Measurements from ENCODE around the gene CDC73. TPM values are rescaled to one million over a fixed set of nuclear protein-coding genes. Genes with fewer than 3 reads are reported as not detected.
A peak's percentile ranks its signal among the peaks of the same experiment; 100 is the strongest.

CDC73 gene
- total RNA-seq, 1 experiment from 2014 or later: 10.0 TPM

GRCh38 chr1:193123751-193124150, 1.9 kb downstream of the CDC73 start:
- Histone ChIP-seq H3K4me2 (ENCODE audit: low read length) (peak overlapping the region; percentile 87), H3K4me3 (ENCODE audit: low read length) (peak overlapping the region; percentile 81), H3K36me3 (ENCODE audit: low read depth, low read length) (peaks cover 8% of the 10 kb centered on the region; the same call in 1 of the 2 replicates), H3K9me2 (replicated peaks; ENCODE audit: low read length) (no peaks in the 10 kb centered on the region), H3K79me2 (ENCODE audit: low read length) (peaks cover 62% of the 10 kb centered on the region), H3K9me3 (ENCODE audit: low read length) (no peaks in the 10 kb centered on the region), H3F3A (ENCODE audit: low read length, unreplicated experiment) (no peaks in the 10 kb centered on the region), H3K27ac (ENCODE audit: low read length) (no peak overlapping the region), H3K27me3 (ENCODE audit: low read length) (no peaks in the 10 kb centered on the region), H4K20me1 (ENCODE audit: low read length) (peaks cover 15% of the 10 kb centered on the region), H3K4me1 (ENCODE audit: insufficient read depth, low read length) (peaks cover 19% of the 10 kb centered on the region), H2AFZ (ENCODE audit: low read length) (no peak overlapping the region), H3K9ac (ENCODE audit: low read length) (peak overlapping the region; percentile 88; the same call in 1 of the 2 replicates)
- no peak for ATAC-seq
- intact Hi-C loops (cut with micrococcal nuclease): loop anchor here (2.0 to 5.0 kb wide), 2 partner anchors 66 to 315 kb away; partner anchors contain the start of genes RGS2, RO60 and UCHL5
- CTCF ChIA-PET: no interaction called here
- TF ChIP-seq EZH2 (IDR thresholded peaks at IDR 0.05; ENCODE audit: low read length, unreplicated experiment): no peak
- TF ChIP-seq EZH2phosphoT487 (IDR thresholded peaks at IDR 0.05; ENCODE audit: borderline replicate concordance, low read length): no peak
- no peak for TF ChIP-seq CTCF (conservative IDR thresholded peaks at IDR 0.05; ENCODE audit: low read depth, low read length)
- POLR2A ChIA-PET (ENCODE audit: unreplicated experiment): no interaction called here
- no peak for DNase-seq
- BruUV-seq (replicated peaks): no TSS peak

DNA sequence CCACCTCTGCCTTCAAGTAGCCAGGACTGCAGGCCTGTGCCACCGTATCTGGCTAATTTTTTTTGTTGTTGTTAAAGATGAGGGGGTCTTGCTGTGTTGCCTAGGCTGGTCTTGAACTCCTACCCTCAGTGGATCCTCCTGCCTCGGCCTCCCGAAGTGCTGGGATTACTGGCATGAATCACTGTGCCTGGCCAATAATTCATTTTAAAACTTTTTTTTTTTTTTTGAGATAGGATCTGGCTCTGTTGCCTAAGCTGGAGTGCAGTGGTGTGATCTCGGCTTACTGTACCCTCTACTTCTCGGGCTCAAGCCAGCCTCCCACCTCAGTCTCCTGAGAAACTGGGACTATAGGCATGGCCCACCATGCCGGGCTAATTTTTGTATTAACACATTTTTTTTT, 3.5 kb downstream of the CDC73 start:
- Histone ChIP-seq H3F3A (ENCODE audit: low read length, unreplicated experiment) (no peaks in the 10 kb centered on the region), H3K4me1 (ENCODE audit: insufficient read depth, low read length) (peaks cover 19% of the 10 kb centered on the region), H3K36me3 (ENCODE audit: low read depth, low read length) (peaks cover 12% of the 10 kb centered on the region), H3K9me2 (replicated peaks; ENCODE audit: low read length) (no peaks in the 10 kb centered on the region), H3K4me2 (ENCODE audit: low read length) (no peak overlapping the region), H3K79me2 (ENCODE audit: low read length) (peaks cover 64% of the 10 kb centered on the region), H3K4me3 (ENCODE audit: low read length) (no peak overlapping the region), H3K27me3 (ENCODE audit: low read length) (no peaks in the 10 kb centered on the region), H3K9ac (ENCODE audit: low read length) (no peak overlapping the region), H2AFZ (ENCODE audit: low read length) (no peak overlapping the region), H4K20me1 (ENCODE audit: low read length) (peaks cover 15% of the 10 kb centered on the region), H3K27ac (ENCODE audit: low read length) (no peak overlapping the region), H3K9me3 (ENCODE audit: low read length) (no peaks in the 10 kb centered on the region)
- no peak for ATAC-seq
- no peak for TF ChIP-seq EZH2 (IDR thresholded peaks at IDR 0.05; ENCODE audit: low read length, unreplicated experiment)
- no peak for TF ChIP-seq EZH2phosphoT487 (IDR thresholded peaks at IDR 0.05; ENCODE audit: borderline replicate concordance, low read length)
- no peak for TF ChIP-seq CTCF (conservative IDR thresholded peaks at IDR 0.05; ENCODE audit: low read depth, low read length)
- no TSS peak for BruUV-seq (replicated peaks)
- intact Hi-C loops (cut with micrococcal nuclease): no loop called here
- no peak for DNase-seq
- ChIA-PET POLR2A (ENCODE audit: unreplicated experiment) (no interaction called here), CTCF (no interaction called here)

GRCh38 chr1:193131266-193131860, 9.5 kb downstream of the CDC73 start:
- no peak for TF ChIP-seq EZH2 (IDR thresholded peaks at IDR 0.05; ENCODE audit: low read length, unreplicated experiment)
- no peak for TF ChIP-seq CTCF (conservative IDR thresholded peaks at IDR 0.05; ENCODE audit: low read depth, low read length)
- TF ChIP-seq EZH2phosphoT487 (IDR thresholded peaks at IDR 0.05; ENCODE audit: borderline replicate concordance, low read length): no peak
- ATAC-seq (no peak), DNase-seq (no peak)
- H3K4me1 ChIP-seq (ENCODE audit: insufficient read depth, low read length): no peaks in the 10 kb centered on the region
- no peaks in the 10 kb centered on the region for H3K9me3 ChIP-seq (ENCODE audit: low read length)
- CTCF ChIA-PET: no interaction called here
- no peaks in the 10 kb centered on the region for H3K9me2 ChIP-seq (replicated peaks; ENCODE audit: low read length)
- intact Hi-C loops (cut with micrococcal nuclease): no loop called here
- no TSS peak for BruUV-seq (replicated peaks)
- H3K4me3 ChIP-seq (ENCODE audit: low read length): no peak overlapping the region
- POLR2A ChIA-PET (ENCODE audit: unreplicated experiment): no interaction called here
- no peak overlapping the region for H3K4me2 ChIP-seq (ENCODE audit: low read length)
- H3K9ac ChIP-seq (ENCODE audit: low read length): no peak overlapping the region
- H3F3A ChIP-seq (ENCODE audit: low read length, unreplicated experiment): no peaks in the 10 kb centered on the region
- no peak overlapping the region for H2AFZ ChIP-seq (ENCODE audit: low read length)
- H3K36me3 ChIP-seq (ENCODE audit: low read depth, low read length): peaks cover 30% of the 10 kb centered on the region
- H4K20me1 ChIP-seq (ENCODE audit: low read length): 0 out of 2 replicates have a peak, but pooled peaks cover 6% of the 10 kb centered on the region
- no peak overlapping the region for H3K27ac ChIP-seq (ENCODE audit: low read length)
- peaks cover 39% of the 10 kb centered on the region for H3K79me2 ChIP-seq (ENCODE audit: low read length)
- H3K27me3 ChIP-seq (ENCODE audit: low read length): no peaks in the 10 kb centered on the region

Measured in PC-3 (cell line).